Measurements from ENCODE around the gene COX19. TPM values are rescaled to one million over a fixed set of nuclear protein-coding genes. Genes with fewer than 3 reads are reported as not detected.

COX19 gene
- total RNA-seq, 1 experiment from 2014 or later: 14.0 TPM

DNA sequence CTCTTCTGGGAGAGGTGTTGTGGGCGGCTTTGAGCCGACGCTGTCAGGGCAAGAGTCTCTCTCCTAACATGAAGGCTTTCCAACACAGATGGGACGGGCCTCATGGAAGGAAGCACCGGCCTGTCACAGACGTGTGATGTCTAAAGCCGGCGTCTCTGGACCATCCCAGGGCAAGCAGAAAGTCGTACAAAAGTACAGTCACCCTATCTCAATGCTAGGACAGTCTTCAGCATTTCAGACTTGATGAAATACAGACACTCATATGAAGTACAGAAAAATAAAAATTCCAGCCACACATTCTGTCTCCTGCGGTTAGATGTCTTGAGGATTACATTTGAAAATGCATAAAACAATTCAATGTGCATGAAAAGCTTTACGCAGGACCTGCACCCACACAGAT, 38.2 kb upstream of the COX19 start:
- Histone ChIP-seq H3K9me2 (ENCODE audit: insufficient read depth) (no peaks in the 10 kb centered on the region), H3K9ac (ENCODE audit: low read length) (no peak overlapping the region), H3K36me3 (ENCODE audit: control insufficient read depth in 1 of 2, insufficient read depth in 2 of 2, low read length in 2 of 2) (no peaks in the 10 kb centered on the region), H3K27me3 (ENCODE audit: insufficient read depth, low read length) (no peaks in the 10 kb centered on the region), H3K79me2 (ENCODE audit: insufficient read depth, low read length) (0 out of 2 replicates have a peak, but pooled peaks cover 5% of the 10 kb centered on the region), H4K20me1 (ENCODE audit: insufficient read depth) (no peaks in the 10 kb centered on the region), H3K27ac (ENCODE audit: low read depth, low read length) (no peak overlapping the region), H3K4me1 (ENCODE audit: control insufficient read depth in 1 of 2, insufficient read depth in 2 of 2, low read length in 2 of 2) (no peaks in the 10 kb centered on the region), H3K9me3 (ENCODE audit: control insufficient read depth in 1 of 2, insufficient read depth in 1 of 2, low read depth in 1 of 2, low read length in 2 of 2) (no peaks in the 10 kb centered on the region), H2AFZ (ENCODE audit: low read depth, low read length, poor library complexity, severe bottlenecking) (no peak overlapping the region), H3K4me2 (ENCODE audit: low read length) (no peak overlapping the region), H3K4me3 (replicated peaks in 1 of 2; ENCODE audit: low read depth in 1 of 2, low read length in 2 of 2) (no peak overlapping the region)
- BruUV-seq (replicated peaks): no TSS peak
- POLR2A ChIA-PET: no interaction called here
- no peak for ATAC-seq
- CTCF ChIA-PET: no interaction called here
- RAD21 ChIA-PET (ENCODE audit: low non-redundant PET in 1 of 2, low total read pairs in 2 of 2, uncharacterized antibody in 2 of 2, unreplicated experiment in 2 of 2): no interaction called here
- TF ChIP-seq POLR2AphosphoS5 (IDR thresholded peaks at IDR 0.05; ENCODE audit: low read depth, low read length) (no peak), SP1 (IDR thresholded peaks at IDR 0.05; ENCODE audit: low read depth) (no peak), YY1 (IDR thresholded peaks at IDR 0.05; ENCODE audit: extremely low read depth, insufficient replicate concordance, low read depth, low read length) (no peak), SRF (IDR thresholded peaks at IDR 0.05; ENCODE audit: low read depth) (no peak), CBX3 (IDR thresholded peaks at IDR 0.05; ENCODE audit: low read depth) (no peak), ELF1 (IDR thresholded peaks at IDR 0.05; ENCODE audit: borderline replicate concordance, low read depth) (no peak), EZH2phosphoT487 (IDR thresholded peaks at IDR 0.05; ENCODE audit: borderline replicate concordance) (no peak), EZH2 (IDR thresholded peaks at IDR 0.05) (no peak), RAD21 (IDR thresholded peaks at IDR 0.05; ENCODE audit: low read depth) (no peak)
- TF ChIP-seq, protein P1, sequence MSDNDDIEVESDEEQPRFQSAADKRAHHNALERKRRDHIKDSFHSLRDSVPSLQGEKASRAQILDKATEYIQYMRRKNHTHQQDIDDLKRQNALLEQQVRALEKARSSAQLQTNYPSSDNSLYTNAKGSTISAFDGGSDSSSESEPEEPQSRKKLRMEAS (IDR thresholded peaks at IDR 0.05): no peak
- TF ChIP-seq, protein P2, sequence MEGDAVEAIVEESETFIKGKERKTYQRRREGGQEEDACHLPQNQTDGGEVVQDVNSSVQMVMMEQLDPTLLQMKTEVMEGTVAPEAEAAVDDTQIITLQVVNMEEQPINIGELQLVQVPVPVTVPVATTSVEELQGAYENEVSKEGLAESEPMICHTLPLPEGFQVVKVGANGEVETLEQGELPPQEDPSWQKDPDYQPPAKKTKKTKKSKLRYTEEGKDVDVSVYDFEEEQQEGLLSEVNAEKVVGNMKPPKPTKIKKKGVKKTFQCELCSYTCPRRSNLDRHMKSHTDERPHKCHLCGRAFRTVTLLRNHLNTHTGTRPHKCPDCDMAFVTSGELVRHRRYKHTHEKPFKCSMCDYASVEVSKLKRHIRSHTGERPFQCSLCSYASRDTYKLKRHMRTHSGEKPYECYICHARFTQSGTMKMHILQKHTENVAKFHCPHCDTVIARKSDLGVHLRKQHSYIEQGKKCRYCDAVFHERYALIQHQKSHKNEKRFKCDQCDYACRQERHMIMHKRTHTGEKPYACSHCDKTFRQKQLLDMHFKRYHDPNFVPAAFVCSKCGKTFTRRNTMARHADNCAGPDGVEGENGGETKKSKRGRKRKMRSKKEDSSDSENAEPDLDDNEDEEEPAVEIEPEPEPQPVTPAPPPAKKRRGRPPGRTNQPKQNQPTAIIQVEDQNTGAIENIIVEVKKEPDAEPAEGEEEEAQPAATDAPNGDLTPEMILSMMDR (IDR thresholded peaks at IDR 0.05 in 2 of 3, conservative IDR thresholded peaks at IDR 0.05 in 1 of 3; ENCODE audit: borderline replicate concordance in 1 of 3, insufficient read depth in 1 of 3, low read depth in 2 of 3, low read length in 2 of 3): no peak
- TF ChIP-seq, protein P3, sequence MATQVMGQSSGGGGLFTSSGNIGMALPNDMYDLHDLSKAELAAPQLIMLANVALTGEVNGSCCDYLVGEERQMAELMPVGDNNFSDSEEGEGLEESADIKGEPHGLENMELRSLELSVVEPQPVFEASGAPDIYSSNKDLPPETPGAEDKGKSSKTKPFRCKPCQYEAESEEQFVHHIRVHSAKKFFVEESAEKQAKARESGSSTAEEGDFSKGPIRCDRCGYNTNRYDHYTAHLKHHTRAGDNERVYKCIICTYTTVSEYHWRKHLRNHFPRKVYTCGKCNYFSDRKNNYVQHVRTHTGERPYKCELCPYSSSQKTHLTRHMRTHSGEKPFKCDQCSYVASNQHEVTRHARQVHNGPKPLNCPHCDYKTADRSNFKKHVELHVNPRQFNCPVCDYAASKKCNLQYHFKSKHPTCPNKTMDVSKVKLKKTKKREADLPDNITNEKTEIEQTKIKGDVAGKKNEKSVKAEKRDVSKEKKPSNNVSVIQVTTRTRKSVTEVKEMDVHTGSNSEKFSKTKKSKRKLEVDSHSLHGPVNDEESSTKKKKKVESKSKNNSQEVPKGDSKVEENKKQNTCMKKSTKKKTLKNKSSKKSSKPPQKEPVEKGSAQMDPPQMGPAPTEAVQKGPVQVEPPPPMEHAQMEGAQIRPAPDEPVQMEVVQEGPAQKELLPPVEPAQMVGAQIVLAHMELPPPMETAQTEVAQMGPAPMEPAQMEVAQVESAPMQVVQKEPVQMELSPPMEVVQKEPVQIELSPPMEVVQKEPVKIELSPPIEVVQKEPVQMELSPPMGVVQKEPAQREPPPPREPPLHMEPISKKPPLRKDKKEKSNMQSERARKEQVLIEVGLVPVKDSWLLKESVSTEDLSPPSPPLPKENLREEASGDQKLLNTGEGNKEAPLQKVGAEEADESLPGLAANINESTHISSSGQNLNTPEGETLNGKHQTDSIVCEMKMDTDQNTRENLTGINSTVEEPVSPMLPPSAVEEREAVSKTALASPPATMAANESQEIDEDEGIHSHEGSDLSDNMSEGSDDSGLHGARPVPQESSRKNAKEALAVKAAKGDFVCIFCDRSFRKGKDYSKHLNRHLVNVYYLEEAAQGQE (IDR thresholded peaks at IDR 0.05; ENCODE audit: low read depth): no peak
- TF ChIP-seq, protein P4, sequence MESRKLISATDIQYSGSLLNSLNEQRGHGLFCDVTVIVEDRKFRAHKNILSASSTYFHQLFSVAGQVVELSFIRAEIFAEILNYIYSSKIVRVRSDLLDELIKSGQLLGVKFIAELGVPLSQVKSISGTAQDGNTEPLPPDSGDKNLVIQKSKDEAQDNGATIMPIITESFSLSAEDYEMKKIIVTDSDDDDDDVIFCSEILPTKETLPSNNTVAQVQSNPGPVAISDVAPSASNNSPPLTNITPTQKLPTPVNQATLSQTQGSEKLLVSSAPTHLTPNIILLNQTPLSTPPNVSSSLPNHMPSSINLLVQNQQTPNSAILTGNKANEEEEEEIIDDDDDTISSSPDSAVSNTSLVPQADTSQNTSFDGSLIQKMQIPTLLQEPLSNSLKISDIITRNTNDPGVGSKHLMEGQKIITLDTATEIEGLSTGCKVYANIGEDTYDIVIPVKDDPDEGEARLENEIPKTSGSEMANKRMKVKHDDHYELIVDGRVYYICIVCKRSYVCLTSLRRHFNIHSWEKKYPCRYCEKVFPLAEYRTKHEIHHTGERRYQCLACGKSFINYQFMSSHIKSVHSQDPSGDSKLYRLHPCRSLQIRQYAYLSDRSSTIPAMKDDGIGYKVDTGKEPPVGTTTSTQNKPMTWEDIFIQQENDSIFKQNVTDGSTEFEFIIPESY (IDR thresholded peaks at IDR 0.05; ENCODE audit: extremely low read depth, insufficient replicate concordance, low read length): no peak
- TF ChIP-seq, protein P5, sequence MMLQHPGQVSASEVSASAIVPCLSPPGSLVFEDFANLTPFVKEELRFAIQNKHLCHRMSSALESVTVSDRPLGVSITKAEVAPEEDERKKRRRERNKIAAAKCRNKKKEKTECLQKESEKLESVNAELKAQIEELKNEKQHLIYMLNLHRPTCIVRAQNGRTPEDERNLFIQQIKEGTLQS (IDR thresholded peaks at IDR 0.05): no peak
- intact Hi-C loops (cut with micrococcal nuclease): no loop called here
- DNase-seq (ENCODE audit: low read depth, low spot score): no peak

Data from HCT116 (cell line).